Measurements from ENCODE around the gene SSTR3. TPM values are rescaled to one million over a fixed set of nuclear protein-coding genes. Genes with fewer than 3 reads are reported as not detected.
"Not testable (repeated sequence)": the region's sequence is repeated elsewhere in the genome, so short reads cannot be mapped to it uniquely, and the experiment has no call there.

Gene SSTR3
- total RNA-seq, 8 experiments from 2014 or later: 0.09 to 1.1 (median 0.25) TPM; not detected in 1

GRCh38 chr22:37239336-37240239, 27.3 kb upstream of the SSTR3 start:
- no peak overlapping the region for H3K4me3 ChIP-seq
- in situ Hi-C loops (cut with MboI; ENCODE audit: low pct_unique_long_range_greater_than_20kb in 2 of 9, low sequenced_read_pairs in 9 of 9, unreplicated experiment in 9 of 9): no loop called here
- peak overlapping the region in 1 of 2 donors; percentile 60 for H3K27ac ChIP-seq
- 17 to 100% (median 80%) methylated on average over 1 to 6 of the region's 10 CpGs; no CpG with 5 or more reads in 2 of the 10 experiments for WGBS, 10 experiments
- peaks cover 6 to 21% of the 10 kb centered on the region in 2 donors for H3K4me1 ChIP-seq (replicated peaks in 1 of 2)
- ATAC-seq (replicated peaks in 6 of 8): peak in 2 of 8 experiments; percentile 5 to 9

GRCh38 chr22:37237371-37238268, 25.3 kb upstream of the SSTR3 start:
- in situ Hi-C loops (cut with MboI; ENCODE audit: low pct_unique_long_range_greater_than_20kb in 2 of 9, low sequenced_read_pairs in 9 of 9, unreplicated experiment in 9 of 9): no loop called here
- ATAC-seq (replicated peaks in 6 of 8): peak; percentile 42 to 94 (median 77)
- no peak overlapping the region for H3K27ac ChIP-seq
- H3K4me1 ChIP-seq (replicated peaks in 1 of 2): peaks cover 4 to 21% of the 10 kb centered on the region in 2 donors
- H3K4me3 ChIP-seq: no peak overlapping the region
- WGBS, 10 experiments: 40 to 100% (median 68%) methylated on average over 1 to 7 of the region's 20 CpGs; no CpG with 5 or more reads in 4 of the 10 experiments

GRCh38 chr22:37235897-37236607, 23.8 kb upstream of the SSTR3 start:
- Histone ChIP-seq H3K4me3 (no peak overlapping the region), H3K27ac (no peak overlapping the region), H3K4me1 (replicated peaks in 1 of 2) (peaks cover 0 to 15% of the 10 kb centered on the region in 2 donors)
- ATAC-seq (replicated peaks in 6 of 8): no peak
- WGBS, 10 experiments: 70 to 100% (median 90%) methylated on average over 1 to 3 of the region's 3 CpGs; no CpG with 5 or more reads in 4 of the 10 experiments
- in situ Hi-C loops (cut with MboI; ENCODE audit: low pct_unique_long_range_greater_than_20kb in 2 of 9, low sequenced_read_pairs in 9 of 9, unreplicated experiment in 9 of 9): no loop called here

DNA sequence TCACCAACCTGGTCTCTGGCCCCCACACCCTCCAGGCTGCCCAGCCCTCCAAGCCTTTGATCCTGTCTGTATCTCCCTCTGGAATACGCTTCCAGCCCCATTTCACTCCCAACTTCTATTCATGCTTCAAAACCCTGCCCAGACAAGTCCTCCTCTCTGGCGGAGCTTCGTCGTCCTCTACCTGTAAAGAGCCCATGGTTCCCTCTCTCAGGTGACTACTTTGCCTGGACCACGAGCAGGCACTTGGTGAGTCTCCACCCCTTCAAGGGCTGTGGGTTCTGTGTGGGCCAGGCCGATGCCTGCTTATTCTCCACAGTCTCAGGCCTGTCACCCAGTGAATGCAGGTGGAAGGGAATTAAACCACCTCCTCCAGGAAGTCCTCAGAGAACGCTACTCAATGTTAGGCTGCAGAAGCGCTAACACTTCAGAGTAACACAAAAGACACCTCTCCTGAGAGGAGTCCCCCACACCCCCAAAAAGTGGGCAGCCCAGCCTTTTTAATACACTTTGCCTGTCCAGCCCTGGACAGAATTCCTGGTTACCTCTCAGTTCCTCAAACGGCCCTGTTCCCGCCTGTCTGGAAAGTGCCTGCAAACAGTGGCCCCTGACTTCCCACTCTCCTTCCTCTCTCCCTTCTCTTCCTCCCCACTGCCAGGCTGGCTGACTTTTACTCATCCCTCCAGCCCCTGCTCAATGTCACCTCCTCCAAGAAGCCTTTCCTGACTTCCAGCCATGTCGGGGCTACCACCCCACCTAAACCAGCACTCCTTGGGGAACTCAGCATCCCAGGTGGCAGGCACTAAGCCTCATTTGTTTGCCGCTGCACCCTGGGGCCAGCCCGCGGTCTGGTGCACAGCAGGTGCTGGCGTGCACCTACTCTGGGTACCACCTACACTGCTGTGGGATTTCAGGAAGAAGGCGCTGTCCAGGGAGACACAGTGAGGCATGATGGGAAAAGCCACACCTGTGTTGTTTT, 22.7 kb upstream of the SSTR3 start:
- in situ Hi-C loops (cut with MboI; ENCODE audit: low pct_unique_long_range_greater_than_20kb in 2 of 9, low sequenced_read_pairs in 9 of 9, unreplicated experiment in 9 of 9): no loop called here
- WGBS, 10 experiments: 60 to 94% (median 85%) methylated on average over 1 to 13 of the region's 16 CpGs; no CpG with 5 or more reads in 2 of the 10 experiments
- Histone ChIP-seq H3K4me3 (no peak overlapping the region), H3K27ac (no peak overlapping the region), H3K4me1 (replicated peaks in 1 of 2) (peaks cover 0 to 10% of the 10 kb centered on the region in 2 donors)
- no peak for ATAC-seq (replicated peaks in 6 of 8)

DNA sequence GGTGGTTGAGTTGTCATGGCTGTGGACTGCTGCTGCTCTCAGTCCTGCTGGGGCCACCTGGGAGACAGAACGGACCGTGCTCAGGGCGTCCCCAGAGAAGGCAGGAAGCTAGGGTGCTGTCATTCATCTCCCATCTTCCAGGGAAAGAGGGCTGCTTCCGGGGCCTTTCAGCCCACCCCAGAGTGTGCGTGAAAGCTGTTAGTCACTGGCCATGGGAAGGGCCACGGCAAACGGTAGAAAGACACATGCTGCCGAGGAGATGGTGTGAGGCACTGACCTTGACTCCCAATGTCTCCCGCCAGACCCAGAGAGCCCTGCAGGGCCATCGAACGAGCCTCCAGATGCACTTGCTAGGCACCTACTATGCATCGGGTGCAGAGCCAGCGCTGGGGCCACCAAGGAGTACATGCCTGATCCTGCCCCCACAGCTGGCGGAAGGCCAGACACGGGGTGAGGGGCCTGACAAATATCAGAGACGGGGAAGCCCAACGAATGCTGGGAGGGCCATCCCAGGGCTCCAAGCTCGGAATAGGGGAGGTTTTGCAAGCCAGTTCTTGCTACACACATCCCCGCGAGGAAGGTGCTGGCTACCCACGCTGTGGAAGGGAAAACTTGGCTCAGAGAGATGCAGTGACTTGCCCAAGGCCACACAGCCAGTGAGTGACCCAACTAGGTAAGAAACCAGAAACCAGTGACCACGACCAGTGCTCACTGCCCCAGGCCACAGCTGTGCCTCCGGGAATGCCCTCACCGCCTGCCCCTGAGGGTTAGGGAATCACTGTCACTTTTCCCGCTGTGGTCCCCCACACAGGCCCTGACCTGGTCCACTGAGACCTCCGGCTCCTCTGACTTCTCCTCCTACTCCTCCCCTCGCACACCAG, 21.7 kb upstream of the SSTR3 start:
- in situ Hi-C loops (cut with MboI; ENCODE audit: low pct_unique_long_range_greater_than_20kb in 2 of 9, low sequenced_read_pairs in 9 of 9, unreplicated experiment in 9 of 9): no loop called here
- Histone ChIP-seq H3K4me3 (no peak overlapping the region), H3K27ac (peak overlapping the region in 1 of 2 donors; percentile 51), H3K4me1 (replicated peaks in 1 of 2) (peaks cover 0 to 18% of the 10 kb centered on the region in 2 donors)
- 27 to 100% (median 61%) methylated on average over 2 to 17 of the region's 27 CpGs; no CpG with 5 or more reads in 4 of the 10 experiments for WGBS, 10 experiments
- peak in 2 of 8 experiments; percentile 13 to 16 for ATAC-seq (replicated peaks in 6 of 8)

- in situ Hi-C loops (cut with MboI; ENCODE audit: low pct_unique_long_range_greater_than_20kb in 2 of 9, low sequenced_read_pairs in 9 of 9, unreplicated experiment in 9 of 9); ATAC-seq (replicated peaks in 6 of 8); H3K4me3 ChIP-seq; H3K27ac ChIP-seq: not testable (repeated sequence)
- H3K4me1 ChIP-seq (replicated peaks in 1 of 2): peaks cover 0 to 19% of the 10 kb centered on the region in 2 donors
- WGBS, 10 experiments: 80 to 100% (median 93%) methylated on average over 1 to 7 of the region's 12 CpGs; no CpG with 5 or more reads in 4 of the 10 experiments
Measured at GRCh38 chr22:37233371-37233750, 21.1 kb upstream of the SSTR3 start.

- Histone ChIP-seq H3K27ac (no peak overlapping the region), H3K4me1 (replicated peaks in 1 of 2) (peaks cover 0 to 18% of the 10 kb centered on the region in 2 donors), H3K4me3 (no peak overlapping the region)
- ATAC-seq (replicated peaks in 6 of 8): no peak
- WGBS, 10 experiments: 0 to 100% (median 62%) methylated on average over 1 to 5 of the region's 15 CpGs; no CpG with 5 or more reads in 2 of the 10 experiments
- in situ Hi-C loops (cut with MboI; ENCODE audit: low pct_unique_long_range_greater_than_20kb in 2 of 9, low sequenced_read_pairs in 9 of 9, unreplicated experiment in 9 of 9): no loop called here
Measured at GRCh38 chr22:37232140-37232998, 20.1 kb upstream of the SSTR3 start.

GRCh38 chr22:37231406-37232139, 19.3 kb upstream of the SSTR3 start:
- Histone ChIP-seq H3K4me1 (replicated peaks in 1 of 2) (peaks cover 0 to 15% of the 10 kb centered on the region in 2 donors), H3K27ac (no peak overlapping the region), H3K4me3 (no peak overlapping the region)
- in situ Hi-C loops (cut with MboI; ENCODE audit: low pct_unique_long_range_greater_than_20kb in 2 of 9, low sequenced_read_pairs in 9 of 9, unreplicated experiment in 9 of 9): no loop called here
- ATAC-seq (replicated peaks in 6 of 8): no peak
- 60 to 100% (median 89%) methylated on average over 1 to 3 of the region's 21 CpGs; no CpG with 5 or more reads in 6 of the 10 experiments for WGBS, 10 experiments

DNA sequence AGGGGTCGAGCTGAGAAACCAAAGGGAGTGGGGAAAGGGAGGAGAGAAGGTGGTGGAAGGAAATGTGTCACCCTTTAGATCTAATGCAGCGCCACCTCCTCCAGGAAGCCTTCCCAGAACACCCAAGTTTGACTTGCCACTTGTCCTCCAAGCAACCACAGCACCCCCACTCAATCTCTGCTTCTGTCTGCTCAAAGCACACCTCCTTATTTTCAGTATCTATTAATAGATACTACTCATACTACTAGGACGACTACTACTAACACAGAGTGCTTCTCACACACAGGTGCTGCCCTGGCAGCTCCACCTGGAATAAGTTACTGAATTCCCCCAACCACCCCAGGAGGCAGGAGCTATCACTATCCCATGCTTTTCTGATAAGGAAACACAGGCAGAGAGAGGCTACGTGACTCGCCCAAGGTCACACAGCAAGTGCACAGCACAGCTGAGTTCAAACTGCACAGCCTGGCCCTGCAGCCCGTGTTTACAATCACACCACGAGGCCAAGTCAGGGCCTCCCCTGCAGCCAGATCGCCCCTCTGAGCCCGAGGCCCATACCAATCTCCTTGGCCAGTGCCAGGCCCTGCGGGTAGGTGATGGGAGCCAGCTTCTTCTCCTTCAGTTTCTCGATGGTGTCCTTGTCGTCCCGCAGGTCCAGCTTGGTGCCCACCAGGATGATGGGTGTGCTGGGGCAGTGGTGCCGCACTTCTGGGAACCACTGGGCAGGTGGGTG, 18.6 kb upstream of the SSTR3 start:
- H3K4me1 ChIP-seq (replicated peaks in 1 of 2): peaks cover 0 to 15% of the 10 kb centered on the region in 2 donors
- H3K27ac ChIP-seq: no peak overlapping the region
- ATAC-seq (replicated peaks in 6 of 8): no peak
- in situ Hi-C loops (cut with MboI; ENCODE audit: low pct_unique_long_range_greater_than_20kb in 2 of 9, low sequenced_read_pairs in 9 of 9, unreplicated experiment in 9 of 9): no loop called here
- H3K4me3 ChIP-seq: no peak overlapping the region
- 0 to 87% (median 57%) methylated on average over 1 to 5 of the region's 14 CpGs; no CpG with 5 or more reads in 4 of the 10 experiments for WGBS, 10 experiments

Measured in motor neuron (in vitro differentiated cells).